H9 (cell line): Measurements from ENCODE around the gene TAS2R50. TPM values are rescaled to one million over a fixed set of nuclear protein-coding genes. Genes with fewer than 3 reads are reported as not detected.

Source experiments
- DNase-seq: peaks from one replicate; pipeline ENCODE4 v3.0.0-alpha.2; 2017
- H2AFZ ChIP-seq: one replicate; pipeline ENCODE4 v1.6.1; 2013; ENCODE audit warnings: mild to moderate bottlenecking, low read length, control low read depth, moderate library complexity
- H2AK5ac ChIP-seq: 2 replicates; pipeline ENCODE4 v1.6.1; 2013; ENCODE audit warnings: low read length, control low read depth, mixed read lengths; ENCODE audit not compliant: insufficient read length
- H2BK120ac ChIP-seq: one replicate; pipeline ENCODE4 v1.6.1; 2013; ENCODE audit warnings: low read depth, mild to moderate bottlenecking, low read length, control low read depth, inconsistent platforms; ENCODE audit not compliant: poor library complexity, severe bottlenecking
- H2BK12ac ChIP-seq: 2 replicates; pipeline ENCODE4 v1.6.1; 2013; ENCODE audit warnings: low read length, control low read depth, mixed read lengths, low read depth; ENCODE audit not compliant: insufficient read length
- H2BK15ac ChIP-seq: 2 replicates; pipeline ENCODE4 v1.6.1; 2013; ENCODE audit warnings: low read depth, low read length, control low read depth
- H2BK20ac ChIP-seq: one replicate; pipeline ENCODE4 v1.6.1; 2013; ENCODE audit warnings: low read depth, mild to moderate bottlenecking, low read length, control low read depth, inconsistent platforms; ENCODE audit not compliant: poor library complexity, severe bottlenecking
- H2BK5ac ChIP-seq: 2 replicates; pipeline ENCODE4 v1.6.1; 2013; ENCODE audit warnings: low read length, control low read depth, mixed read lengths; ENCODE audit not compliant: insufficient read length
- H3K14ac ChIP-seq: 2 replicates; pipeline ENCODE4 v1.6.1; 2013; ENCODE audit warnings: low read length, control low read depth; ENCODE audit not compliant: insufficient read depth
- H3K18ac ChIP-seq: 2 replicates; pipeline ENCODE4 v1.6.1; 2013; ENCODE audit warnings: low read depth, mild to moderate bottlenecking, mixed read lengths, low read length, control low read depth; ENCODE audit not compliant: insufficient read length
- H3K23ac ChIP-seq: 2 replicates; pipeline ENCODE4 v1.6.1; 2013; ENCODE audit warnings: low read length, control low read depth, mixed read lengths, low read depth; ENCODE audit not compliant: insufficient read length
- H3K23me2 ChIP-seq: 2 replicates; pipeline ENCODE4 v1.6.1; 2013; ENCODE audit warnings: low read depth, mild to moderate bottlenecking, mixed read lengths, low read length, control low read depth; ENCODE audit not compliant: insufficient read length, poor library complexity, severe bottlenecking
- H3K27ac ChIP-seq: 2 replicates; pipeline ENCODE4 v1.5.1; 2013; ENCODE audit warnings: low read length, control low read depth, mixed read lengths, low read depth; ENCODE audit not compliant: insufficient read length
- H3K27me3 ChIP-seq: 2 replicates; pipeline ENCODE4 v1.6.1; 2013; ENCODE audit warnings: low read length, control low read depth, inconsistent platforms; ENCODE audit not compliant: insufficient read depth
- H3K4ac ChIP-seq: 2 replicates; pipeline ENCODE4 v1.6.1; 2013; ENCODE audit warnings: low read depth, mild to moderate bottlenecking, control low read depth, inconsistent platforms, low read length, moderate library complexity
- H3K4me1 ChIP-seq: 2 replicates; pipeline ENCODE4 v1.6.1; 2013; ENCODE audit warnings: low read length, control low read depth, inconsistent platforms; ENCODE audit not compliant: insufficient read depth
- H3K4me2 ChIP-seq: 2 replicates; pipeline ENCODE4 v1.6.1; 2013; ENCODE audit warnings: low read length, control low read depth, mixed read lengths; ENCODE audit not compliant: insufficient read length, insufficient read depth
- H3K56ac ChIP-seq: 2 replicates; pipeline ENCODE4 v1.6.1; 2013; ENCODE audit warnings: low read depth, mild to moderate bottlenecking, mixed read lengths, low read length, control low read depth; ENCODE audit not compliant: insufficient read length
- H3K79me1 ChIP-seq: 2 replicates; pipeline ENCODE4 v1.6.1; 2013; ENCODE audit warnings: low read depth, mild to moderate bottlenecking, moderate library complexity, low read length, control low read depth, inconsistent platforms; ENCODE audit not compliant: insufficient read depth, poor library complexity, severe bottlenecking
- H3K79me2 ChIP-seq: 2 replicates; pipeline ENCODE4 v1.6.1; 2013; ENCODE audit warnings: low read length, control low read depth, inconsistent platforms; ENCODE audit not compliant: insufficient read depth
- H3K9ac ChIP-seq: 2 replicates; pipeline ENCODE4 v1.6.1; 2013; ENCODE audit warnings: low read length, control low read depth, mixed read lengths; ENCODE audit not compliant: insufficient read length; ENCODE audit errors: extremely low read depth
- H3K9me3 ChIP-seq: one replicate; pipeline ENCODE4 v1.6.1; 2013; ENCODE audit warnings: low read depth, low read length, inconsistent platforms; ENCODE audit not compliant: control insufficient read depth
- H3T11ph ChIP-seq: one replicate; pipeline ENCODE4 v1.6.1; 2013; ENCODE audit warnings: mild to moderate bottlenecking, low read length, control low read depth, inconsistent platforms
- H4K20me1 ChIP-seq: one replicate; pipeline ENCODE4 v1.6.1; 2013; ENCODE audit not compliant: control insufficient read depth, insufficient read length, insufficient read depth
- H4K5ac ChIP-seq: 2 replicates; pipeline ENCODE4 v1.6.1; 2013; ENCODE audit warnings: low read depth, mild to moderate bottlenecking, mixed read lengths, low read length, control low read depth; ENCODE audit not compliant: insufficient read length
- H4K8ac ChIP-seq: replicated peaks from 2 replicates; pipeline ENCODE4 v1.6.1; 2013; ENCODE audit warnings: low read length, control low read depth, mixed read lengths, low read depth; ENCODE audit not compliant: insufficient read length
- H4K91ac ChIP-seq: 2 replicates; pipeline ENCODE4 v1.6.1; 2013; ENCODE audit warnings: low read depth, mild to moderate bottlenecking, moderate library complexity, mixed read lengths, low read length, control low read depth; ENCODE audit not compliant: insufficient read length
- H3K27ac Mint-ChIP-seq, 3 experiments: 2 replicates in 2 of 3; 3 replicates in 1 of 3; pipeline ENCODE4 v1.8.0; 2020 to 2021; ENCODE audit warnings: mixed read lengths in 3 of 3, mild to moderate bottlenecking in 1 of 3, moderate library complexity in 1 of 3
- H3K27me3 Mint-ChIP-seq: 2 replicates; pipeline ENCODE4 v1.8.0; 2021; ENCODE audit warnings: low read depth, mild to moderate bottlenecking, moderate library complexity, mixed read lengths
- H3K36me3 Mint-ChIP-seq, 3 experiments: 2 replicates in 2 of 3; 3 replicates in 1 of 3; pipeline ENCODE4 v1.8.0; 2020 to 2021; ENCODE audit warnings: low read depth in 3 of 3, mixed read lengths in 3 of 3; ENCODE audit not compliant: insufficient read depth in 1 of 3
- H3K4me1 Mint-ChIP-seq, 2 experiments: 2 replicates each; pipeline ENCODE4 v1.8.0; 2020; ENCODE audit warnings: mixed read lengths in 2 of 2
- H3K4me3 Mint-ChIP-seq, 2 experiments: 2 replicates in 1 of 2; 3 replicates in 1 of 2; pipeline ENCODE4 v1.8.0; 2020 to 2021; ENCODE audit warnings: mild to moderate bottlenecking in 2 of 2, mixed read lengths in 2 of 2, moderate library complexity in 1 of 2
- H3K9me3 Mint-ChIP-seq, 2 experiments: 2 replicates in 1 of 2; 3 replicates in 1 of 2; pipeline ENCODE4 v1.8.0; 2020; ENCODE audit warnings: mild to moderate bottlenecking in 2 of 2, mixed read lengths in 2 of 2, moderate library complexity in 1 of 2
- WGBS: extraction: QIAGEN DNeasy Blood & Tissue Kit; methylation state at CpG from one replicate; pipeline ENCODE4 v1.1.7; 2013; ENCODE audit warnings: missing lambda C conversion rate, low lambda C conversion rate, mixed read lengths; ENCODE audit not compliant: insufficient read length; ENCODE audit errors: extremely low coverage; 5-methylcytosine and 5-hydroxymethylcytosine counted together
- total RNA-seq: library from RNA; stranded (reverse); gene quantifications from 2 replicates; pipeline ENCODE4 v1.2.1, GENCODE V29; 2021
- TF ChIP-seq, protein P1 (sequence below): fragments of 200-600 bp; sonication (generic); conservative IDR thresholded peaks from 3 replicates; pipeline ENCODE4 v1.8.0; 2021; ENCODE audit warnings: antibody characterized with exemption, mild to moderate bottlenecking

The TAS2R50 gene
- total RNA-seq, 1 experiment from 2014 or later = 0.77 TPM

GRCh38 chr12:10989107-10989506 lies 2.4 kb upstream of the TAS2R50 start:
- Histone ChIP-seq H4K5ac (no peak overlapping the region), H3K56ac (no peak overlapping the region), H3K9me3 (peaks cover 9% of the 10 kb centered on the region), H3K4me2 (no peak overlapping the region), H2BK12ac (no peak overlapping the region), H3K79me1 (no peaks in the 10 kb centered on the region), H3K9ac (no peak overlapping the region), H4K91ac (no peak overlapping the region), H3K79me2 (no peaks in the 10 kb centered on the region), H3K23me2 (no peaks in the 10 kb centered on the region), H3K18ac (no peak overlapping the region), H3K27ac (no peak overlapping the region), H3K27me3 (no peaks in the 10 kb centered on the region), H3K14ac (no peak overlapping the region), H2BK20ac (no peak overlapping the region), H3T11ph (no peak overlapping the region), H4K8ac (no peak overlapping the region), H2BK5ac (no peak overlapping the region), H2BK15ac (no peak overlapping the region), H2BK120ac (no peak overlapping the region), H2AFZ (no peak overlapping the region), H3K4me1 (no peaks in the 10 kb centered on the region), H3K4ac (no peak overlapping the region), H4K20me1 (no peaks in the 10 kb centered on the region), H3K23ac (no peak overlapping the region), H2AK5ac (no peak overlapping the region)
- peaks cover 4 to 7% of the 10 kb centered on the region in 2 experiments; a peak in 3 of 5 replicates for H3K9me3 Mint-ChIP-seq
- peaks cover 9 to 15% (median 11%) of the 10 kb centered on the region in 3 experiments; a peak in 6 of 7 replicates for H3K36me3 Mint-ChIP-seq
- no peak overlapping the region for H3K4me3 Mint-ChIP-seq
- no peaks in the 10 kb centered on the region for H3K27me3 Mint-ChIP-seq
- TF ChIP-seq, protein P1, sequence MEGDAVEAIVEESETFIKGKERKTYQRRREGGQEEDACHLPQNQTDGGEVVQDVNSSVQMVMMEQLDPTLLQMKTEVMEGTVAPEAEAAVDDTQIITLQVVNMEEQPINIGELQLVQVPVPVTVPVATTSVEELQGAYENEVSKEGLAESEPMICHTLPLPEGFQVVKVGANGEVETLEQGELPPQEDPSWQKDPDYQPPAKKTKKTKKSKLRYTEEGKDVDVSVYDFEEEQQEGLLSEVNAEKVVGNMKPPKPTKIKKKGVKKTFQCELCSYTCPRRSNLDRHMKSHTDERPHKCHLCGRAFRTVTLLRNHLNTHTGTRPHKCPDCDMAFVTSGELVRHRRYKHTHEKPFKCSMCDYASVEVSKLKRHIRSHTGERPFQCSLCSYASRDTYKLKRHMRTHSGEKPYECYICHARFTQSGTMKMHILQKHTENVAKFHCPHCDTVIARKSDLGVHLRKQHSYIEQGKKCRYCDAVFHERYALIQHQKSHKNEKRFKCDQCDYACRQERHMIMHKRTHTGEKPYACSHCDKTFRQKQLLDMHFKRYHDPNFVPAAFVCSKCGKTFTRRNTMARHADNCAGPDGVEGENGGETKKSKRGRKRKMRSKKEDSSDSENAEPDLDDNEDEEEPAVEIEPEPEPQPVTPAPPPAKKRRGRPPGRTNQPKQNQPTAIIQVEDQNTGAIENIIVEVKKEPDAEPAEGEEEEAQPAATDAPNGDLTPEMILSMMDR = no peak
- peaks cover 5% of the 10 kb centered on the region in 2 experiments; a peak in 2 of 4 replicates for H3K4me1 Mint-ChIP-seq
- no peak for DNase-seq
- no peak overlapping the region for H3K27ac Mint-ChIP-seq
- WGBS = no CpG with 5 or more reads among the region's 2 CpGs
